ENCODE measurements around the gene CLEC18A. TPM values are rescaled to one million over a fixed set of nuclear protein-coding genes. Genes with fewer than 3 reads are reported as not detected.
"Not testable (repeated sequence)": the region's sequence is repeated elsewhere in the genome, so short reads cannot be mapped to it uniquely, and the experiment has no call there.

The CLEC18A gene
- total and polyA plus RNA-seq, 3 donors from 2014 or later: 10.0 to 15.7 (median 12.6) TPM

- Histone ChIP-seq H3K27ac (no peak overlapping the region), H3K27me3 (no peaks in the 10 kb centered on the region), H3K36me3 (ENCODE audit: low read depth, missing control alignments) (peaks cover 1% of the 10 kb centered on the region), H3K9me3 (no peaks in the 10 kb centered on the region), H3K4me1 (no peaks in the 10 kb centered on the region), H3K4me3 (no peak overlapping the region)
- intact Hi-C loops (cut with DNase I; ENCODE audit: low total_unique reads): no loop called here
- 76 to 81% methylated on average over 11 of the region's 11 CpGs for WGBS, 2 donors
- peak; percentile 3 for DNase-seq
- TF ChIP-seq POLR2A (IDR thresholded peaks at IDR 0.05) (no peak), CTCF (IDR thresholded peaks at IDR 0.05) (no peak)
These were observed 9.0 kb upstream of the CLEC18A start for GRCh38 chr16:69942099-69942491.

GRCh38 chr16:69942627-69943170, 8.4 kb upstream of the CLEC18A start:
- DNase-seq: no peak
- Histone ChIP-seq H3K4me1 (no peaks in the 10 kb centered on the region), H3K27ac (no peak overlapping the region), H3K36me3 (ENCODE audit: low read depth, missing control alignments) (no peaks in the 10 kb centered on the region), H3K27me3 (no peaks in the 10 kb centered on the region), H3K9me3 (no peaks in the 10 kb centered on the region), H3K4me3 (no peak overlapping the region)
- WGBS, 2 donors: 90 to 96% methylated on average over 8 of the region's 8 CpGs
- TF ChIP-seq POLR2A (IDR thresholded peaks at IDR 0.05): no peak
- no peak for TF ChIP-seq CTCF (IDR thresholded peaks at IDR 0.05)
- intact Hi-C loops (cut with DNase I; ENCODE audit: low total_unique reads): no loop called here

GRCh38 chr16:69943241-69944036, 7.7 kb upstream of the CLEC18A start:
- H3K4me3 ChIP-seq; intact Hi-C loops (cut with DNase I; ENCODE audit: low total_unique reads): not testable (repeated sequence)

GRCh38 chr16:69950411-69950810, 723 bp upstream of the CLEC18A start:
- H3K36me3 ChIP-seq (ENCODE audit: low read depth, missing control alignments); H3K4me1 ChIP-seq; H3K27ac ChIP-seq; H3K27me3 ChIP-seq; DNase-seq; H3K4me3 ChIP-seq; intact Hi-C loops (cut with DNase I; ENCODE audit: low total_unique reads); H3K9me3 ChIP-seq: not testable (repeated sequence)
- WGBS, 2 donors: no CpG with 5 or more reads among the region's 17 CpGs

More at GRCh38 chr16:69943241-69944036, 7.7 kb upstream of the CLEC18A start:
- 77 to 87% methylated on average over 15 to 18 of the region's 21 CpGs for WGBS, 2 donors
- not testable (repeated sequence) for H3K27ac ChIP-seq; H3K4me1 ChIP-seq; H3K9me3 ChIP-seq; H3K36me3 ChIP-seq (ENCODE audit: low read depth, missing control alignments); H3K27me3 ChIP-seq
- DNase-seq: peak; percentile 7

GRCh38 chr16:69951672-69952031, 518 bp downstream of the CLEC18A start:
- intact Hi-C loops (cut with DNase I; ENCODE audit: low total_unique reads); H3K36me3 ChIP-seq (ENCODE audit: low read depth, missing control alignments); H3K27me3 ChIP-seq; H3K27ac ChIP-seq; DNase-seq; H3K4me3 ChIP-seq; H3K4me1 ChIP-seq; H3K9me3 ChIP-seq: not testable (repeated sequence)
- WGBS, 2 donors: no CpG with 5 or more reads among the region's 14 CpGs

- intact Hi-C loops (cut with DNase I; ENCODE audit: low total_unique reads); DNase-seq; H3K27me3 ChIP-seq; H3K36me3 ChIP-seq (ENCODE audit: low read depth, missing control alignments); H3K9me3 ChIP-seq; H3K27ac ChIP-seq; H3K4me3 ChIP-seq; H3K4me1 ChIP-seq: not testable (repeated sequence)
- 73% methylated on average over 4 of the region's 15 CpGs; no CpG with 5 or more reads in 1 of the 2 donors for WGBS, 2 donors
These were observed 982 bp downstream of the CLEC18A start for GRCh38 chr16:69952116-69952515.

- DNase-seq; H3K4me3 ChIP-seq; H3K27me3 ChIP-seq; H3K4me1 ChIP-seq; H3K9me3 ChIP-seq; H3K27ac ChIP-seq; H3K36me3 ChIP-seq (ENCODE audit: low read depth, missing control alignments); intact Hi-C loops (cut with DNase I; ENCODE audit: low total_unique reads): not testable (repeated sequence)
- 34% methylated on average over 9 of the region's 24 CpGs; no CpG with 5 or more reads in 1 of the 2 donors for WGBS, 2 donors
These were observed 1.6 kb downstream of the CLEC18A start for GRCh38 chr16:69952572-69953355.

- intact Hi-C loops (cut with DNase I; ENCODE audit: low total_unique reads); H3K9me3 ChIP-seq: not testable (repeated sequence)
These were observed 3.1 kb downstream of the CLEC18A start for GRCh38 chr16:69954241-69954640.

GRCh38 chr16:69963312-69963711, 12.2 kb downstream of the CLEC18A start:
- H3K36me3 ChIP-seq (ENCODE audit: low read depth, missing control alignments); H3K27me3 ChIP-seq; DNase-seq; H3K27ac ChIP-seq; H3K9me3 ChIP-seq; H3K4me1 ChIP-seq; H3K4me3 ChIP-seq; intact Hi-C loops (cut with DNase I; ENCODE audit: low total_unique reads): not testable (repeated sequence)
- WGBS, 2 donors: 100% methylated on average over 1 of the region's 9 CpGs; no CpG with 5 or more reads in 1 of the 2 donors

More at GRCh38 chr16:69954241-69954640, 3.1 kb downstream of the CLEC18A start:
- DNase-seq; H3K27me3 ChIP-seq; H3K4me3 ChIP-seq; H3K4me1 ChIP-seq; H3K27ac ChIP-seq; H3K36me3 ChIP-seq (ENCODE audit: low read depth, missing control alignments): not testable (repeated sequence)
- 88% methylated on average over 6 of the region's 13 CpGs; no CpG with 5 or more reads in 1 of the 2 donors for WGBS, 2 donors

Measured in testis (tissue), 3 donors.